ENCODE measurements around the gene GFOD1.

Gene GFOD1

GRCh38 chr6:13378669-13379590 is 108.5 kb downstream of the GFOD1 start:
- DNase-seq (ENCODE audit: low read depth, low spot score), result no peak

- DNase-seq (ENCODE audit: low read depth, low spot score), result no peak
Observed at GRCh38 chr6:13377054-13377758, 110.2 kb downstream of the GFOD1 start.

DNA sequence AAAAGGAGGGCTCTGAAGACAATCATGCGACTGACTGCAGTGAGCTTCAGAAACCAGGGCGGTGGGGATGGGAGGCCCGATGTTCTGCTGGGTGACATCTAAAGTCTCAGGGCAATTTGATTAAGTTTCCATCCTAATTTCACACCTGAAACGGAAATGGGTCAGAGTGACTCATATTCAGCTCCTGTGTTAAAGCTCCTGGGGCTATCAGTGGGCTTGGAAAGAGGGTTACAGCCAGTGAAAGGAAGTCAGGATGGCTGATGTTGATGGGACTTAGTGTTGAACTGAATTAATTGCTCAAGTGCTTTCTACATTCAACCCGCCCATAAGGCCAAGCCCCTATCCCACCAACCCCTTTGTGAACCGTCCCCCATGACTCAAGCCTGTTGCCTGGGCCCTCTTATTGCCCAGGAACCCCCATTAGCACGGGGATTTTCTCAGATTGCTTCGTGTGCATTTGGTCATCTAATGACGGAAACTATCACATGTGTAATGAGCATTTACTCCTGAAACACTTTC is 112.0 kb downstream of the GFOD1 start:
- no peak for DNase-seq (ENCODE audit: low read depth, low spot score)

DNA sequence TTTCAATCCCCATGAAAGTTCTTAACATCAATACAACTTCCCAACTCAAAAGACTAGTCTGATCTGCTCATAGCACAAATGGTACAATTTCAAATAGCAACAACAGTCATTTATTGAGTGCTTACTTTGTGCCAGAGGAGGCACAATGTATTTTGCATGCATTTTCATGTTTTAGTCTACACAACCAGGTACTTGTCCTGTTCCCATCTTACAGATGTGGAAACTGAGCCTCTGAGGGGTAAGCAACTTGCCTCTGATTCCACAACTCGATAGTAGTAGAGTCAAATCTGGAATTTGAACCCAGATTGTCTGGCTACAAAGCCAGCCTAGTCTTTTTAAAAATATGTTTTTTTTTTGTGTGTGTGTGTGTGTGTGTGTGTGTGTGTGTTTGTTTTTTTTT is 113.5 kb downstream of the GFOD1 start:
- no peak for DNase-seq (ENCODE audit: low read depth, low spot score)

DNA sequence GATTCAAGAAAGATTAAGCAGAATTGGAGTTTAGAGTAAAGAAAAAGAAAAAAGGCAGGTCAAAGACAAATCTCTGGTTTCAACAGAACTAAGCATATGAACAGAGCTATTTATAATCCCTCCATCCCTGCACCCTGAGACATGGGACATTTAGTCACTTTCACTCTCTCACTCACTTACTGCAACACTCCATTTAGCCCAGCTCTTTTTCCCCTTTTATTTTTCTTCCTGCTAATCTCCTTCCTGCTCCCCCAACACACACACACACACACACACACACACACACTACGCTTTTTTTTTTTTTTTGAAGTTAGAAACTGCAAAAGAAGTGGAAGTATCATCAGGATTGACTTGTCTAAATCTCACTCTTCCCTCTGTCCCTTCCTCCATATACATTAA is 113.9 kb downstream of the GFOD1 start:
- DNase-seq (ENCODE audit: low read depth, low spot score), result no peak

GRCh38 chr6:13372688-13373487 is 114.5 kb downstream of the GFOD1 start:
- DNase-seq (ENCODE audit: low read depth, low spot score), result no peak

DNA sequence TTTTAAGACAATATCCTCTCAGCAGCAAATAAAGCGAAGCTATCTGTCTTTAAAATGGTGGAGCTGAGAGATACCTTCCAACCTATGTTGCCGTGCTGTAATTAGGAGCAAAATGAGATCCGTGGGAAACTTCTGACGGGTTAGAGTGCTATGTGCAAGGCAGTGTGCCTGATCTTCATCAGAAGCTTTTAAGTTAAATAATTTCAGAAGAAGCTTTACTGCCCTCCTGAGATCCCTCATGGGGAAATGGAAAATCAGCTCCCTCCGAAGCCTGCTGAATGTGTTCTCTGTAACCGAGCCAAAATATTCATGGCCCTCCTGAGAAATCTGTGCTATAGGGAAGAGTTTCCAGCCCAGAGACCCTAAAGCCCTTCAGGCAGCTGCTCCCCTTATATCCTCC is 115.3 kb downstream of the GFOD1 start:
- DNase-seq (ENCODE audit: low read depth, low spot score), result no peak

- no peak for DNase-seq (ENCODE audit: low read depth, low spot score)
Observed at GRCh38 chr6:13371421-13372072, 115.9 kb downstream of the GFOD1 start.

DNA sequence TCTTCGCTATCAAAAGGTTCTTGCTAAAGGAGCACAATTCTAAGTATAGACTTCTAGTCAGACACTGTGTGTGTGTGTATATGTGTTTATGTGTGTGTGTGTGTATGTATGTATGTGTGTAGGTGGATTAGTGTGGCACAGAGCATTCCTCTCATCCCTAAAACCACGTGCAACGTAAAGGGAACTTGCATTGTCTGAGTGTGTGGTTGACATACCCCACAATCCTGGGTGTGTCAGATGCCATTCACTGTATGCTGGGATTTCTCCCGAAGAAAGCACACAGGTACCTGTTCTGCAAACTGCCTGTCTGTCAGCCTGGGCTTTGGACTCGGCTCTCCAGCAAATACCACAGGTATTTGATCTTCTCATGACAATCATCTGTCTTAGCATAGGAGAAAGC is 116.8 kb downstream of the GFOD1 start:
- DNase-seq (ENCODE audit: low read depth, low spot score), result no peak

GRCh38 chr6:13369591-13369990 is 117.8 kb downstream of the GFOD1 start:
- no peak for DNase-seq (ENCODE audit: low read depth, low spot score)

GRCh38 chr6:13368731-13369115 is 118.7 kb downstream of the GFOD1 start:
- no peak for DNase-seq (ENCODE audit: low read depth, low spot score)

GRCh38 chr6:13368079-13368730 is 119.2 kb downstream of the GFOD1 start:
- no peak for DNase-seq (ENCODE audit: low read depth, low spot score)

GRCh38 chr6:13367396-13367795 is 120.0 kb downstream of the GFOD1 start:
- DNase-seq (ENCODE audit: low read depth, low spot score), result no peak

GRCh38 chr6:13365320-13365719 is 122.1 kb downstream of the GFOD1 start:
- no peak for DNase-seq (ENCODE audit: low read depth, low spot score)

DNA sequence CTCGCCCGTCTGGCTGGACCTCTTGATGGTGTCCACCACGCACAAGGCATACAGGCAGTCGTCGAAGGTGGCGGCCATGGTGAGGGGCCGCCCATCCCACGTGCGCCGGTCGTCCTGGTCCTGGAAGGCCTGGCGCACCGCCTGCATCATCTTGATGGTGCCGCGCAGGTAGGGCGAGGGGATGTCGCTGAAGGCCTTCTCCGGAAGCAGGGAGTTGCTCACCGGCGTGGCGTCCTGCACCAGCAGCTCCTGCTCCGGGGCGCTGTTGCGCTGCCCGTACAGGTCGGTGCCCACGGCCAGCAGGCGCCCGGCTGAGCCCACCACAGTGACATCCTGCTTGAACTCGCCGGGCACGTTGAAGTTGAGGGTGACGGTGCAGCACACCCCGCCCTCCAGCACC is 122.6 kb downstream of the GFOD1 start:
- DNase-seq (ENCODE audit: low read depth, low spot score), result no peak

DNA sequence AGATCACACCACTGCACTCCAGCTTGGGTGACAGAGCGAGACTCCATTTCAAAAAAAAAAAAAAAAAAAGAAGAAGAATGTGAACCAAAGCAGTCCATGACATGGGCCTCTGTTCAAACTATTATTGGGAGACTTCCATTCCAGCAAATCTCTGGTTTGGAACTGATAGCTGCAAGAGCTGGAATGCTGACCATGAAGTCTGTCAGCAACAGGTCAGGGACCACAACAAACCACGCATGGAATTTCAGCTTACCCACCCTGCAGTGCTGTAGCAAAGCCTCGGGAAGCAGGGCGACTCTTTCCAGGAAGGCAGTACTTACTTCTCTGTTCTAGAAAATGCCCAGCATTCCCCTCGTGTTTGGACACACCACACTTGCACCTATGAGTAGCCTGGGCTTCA is 125.0 kb downstream of the GFOD1 start:
- DNase-seq (ENCODE audit: low read depth, low spot score), result no peak

GRCh38 chr6:13360671-13361540 is 126.5 kb downstream of the GFOD1 start:
- DNase-seq (ENCODE audit: low read depth, low spot score), result no peak

GRCh38 chr6:13359287-13359686 is 128.1 kb downstream of the GFOD1 start:
- no peak for DNase-seq (ENCODE audit: low read depth, low spot score)

GRCh38 chr6:13358511-13358910 is 128.9 kb downstream of the GFOD1 start:
- no peak for DNase-seq (ENCODE audit: low read depth, low spot score)

DNA sequence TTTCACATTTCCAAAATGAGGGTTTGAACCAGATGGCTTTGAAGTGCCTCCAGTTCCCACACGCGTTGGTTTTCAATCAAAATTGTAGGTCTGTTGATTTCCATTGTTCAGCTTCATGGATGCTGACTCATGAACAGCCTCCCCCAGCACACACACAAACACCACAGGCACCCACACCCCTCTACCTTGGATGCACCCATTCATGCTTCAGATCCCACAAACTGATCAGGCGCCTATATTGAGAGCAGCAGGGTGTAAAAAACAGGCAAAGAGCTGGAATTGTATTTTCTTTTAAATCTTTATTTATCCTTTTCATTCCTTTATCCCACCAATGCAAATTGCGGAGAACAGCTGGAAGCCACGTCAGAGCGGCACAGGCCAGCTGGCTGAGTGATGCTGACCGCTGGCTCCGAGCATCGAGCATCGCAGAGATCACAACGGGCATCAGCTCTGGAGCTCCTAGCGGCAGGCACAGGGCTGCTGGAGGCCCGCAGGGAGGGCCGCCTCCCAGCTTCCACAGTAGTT is 129.8 kb downstream of the GFOD1 start:
- DNase-seq (ENCODE audit: low read depth, low spot score), result no peak

Measured in brain pericyte (primary cell).